K562 (cell line): Measurements from ENCODE around the gene SOCS4.

Source experiments
- CBX5 ChIP-seq: IDR thresholded peaks from 2 replicates; pipeline ENCODE4 v1.6.1; 2014; ENCODE audit warnings: low read depth, borderline replicate concordance
- FOXA3 ChIP-seq, 2 experiments: fragments of 450-650 bp in 1 of 2; sonication (generic) in 1 of 2; formaldehyde crosslinking; IDR thresholded peaks in 1 of 2; conservative IDR thresholded peaks in 1 of 2; 2 replicates each; pipeline versions ENCODE4 v1.4.0 to v1.8.0; 2020 to 2022; ENCODE audit warnings: mild to moderate bottlenecking in 2 of 2, missing genetic modification reagents in 1 of 2
- SAFB2 ChIP-seq: fragments of 200-400 bp; formaldehyde crosslinking; IDR thresholded peaks from 2 replicates; pipeline ENCODE4 v1.6.1; 2018; ENCODE audit warnings: borderline replicate concordance, low read length, low read depth, moderate library complexity; ENCODE audit not compliant: severe bottlenecking
- SIN3A ChIP-seq, 2 experiments: fragments of 150-350 bp in 1 of 2; IDR thresholded peaks; 2 replicates each; pipeline ENCODE4 v1.6.1; 2011 to 2016; ENCODE audit warnings: borderline replicate concordance in 2 of 2, low read depth in 2 of 2, low read length in 2 of 2, mild to moderate bottlenecking in 2 of 2, moderate library complexity in 2 of 2; ENCODE audit not compliant: control insufficient read depth in 1 of 2

DNA sequence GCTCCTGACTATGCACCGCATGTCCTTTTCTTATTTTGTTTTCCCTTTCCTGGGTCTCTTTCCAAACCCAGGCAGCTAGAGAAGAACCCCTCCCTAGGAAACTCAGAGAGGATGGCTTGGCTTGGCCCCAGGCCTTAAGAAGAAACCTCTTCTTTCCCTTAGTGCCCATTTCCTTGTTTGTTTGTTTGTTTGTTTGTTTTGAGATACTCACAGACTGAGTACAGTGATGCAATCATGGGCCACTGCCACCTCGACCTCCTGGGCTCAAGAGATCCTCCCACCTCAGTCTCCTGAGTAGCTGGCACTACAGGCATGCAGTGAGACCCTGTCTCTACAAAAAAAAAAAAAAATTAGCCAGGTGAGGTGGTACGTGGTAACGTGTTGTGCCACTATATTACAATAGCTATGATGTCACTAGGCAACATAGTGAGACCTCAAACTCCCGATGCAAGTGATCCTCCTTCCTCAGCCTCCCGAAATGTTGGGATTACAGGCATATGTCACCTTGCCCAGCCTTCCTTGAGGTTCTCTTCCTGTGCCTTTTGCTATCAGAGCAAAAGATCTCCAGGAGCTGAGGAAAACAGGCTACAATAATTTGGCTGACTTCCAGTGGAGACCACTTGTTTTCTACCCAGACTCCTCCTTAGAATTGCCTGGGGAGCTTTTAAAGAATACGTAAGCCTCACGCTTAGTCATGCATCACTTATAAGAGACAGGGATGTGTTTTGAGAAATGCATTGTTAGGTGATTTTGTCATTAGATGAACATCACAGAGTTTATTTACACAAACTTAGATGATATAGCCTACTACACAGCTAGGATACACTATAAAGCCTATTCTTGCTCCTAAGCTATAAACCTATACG lies 67.5 kb downstream of the SOCS4 start:
- TF ChIP-seq FOXA3 (CRISPR knock-in tag; conservative IDR thresholded peaks at IDR 0.05 in 1 of 2, IDR thresholded peaks at IDR 0.05 in 1 of 2) = no peak
- TF ChIP-seq CBX5 = no peak
- no peak for TF ChIP-seq SAFB2
- no peak for TF ChIP-seq SIN3A (IDR thresholded peaks at IDR 0.05; ENCODE audit: borderline replicate concordance in 2 of 2, control insufficient read depth in 1 of 2, low read depth in 2 of 2, low read length in 2 of 2)
